H1 (cell line): ENCODE measurements around the gene FAM234A. TPM values are rescaled to one million over a fixed set of nuclear protein-coding genes. Genes with fewer than 3 reads are reported as not detected.

ENCODE experiments used
- CTCF ChIA-PET: fragments of 300-600 bp; sonication (Branson Sonifier 250); formaldehyde crosslinking; loops from one replicate; lab custom pipeline; 2021; ENCODE audit not compliant: partially characterized antibody; lab: Charles Lee
- POLR2A ChIA-PET: fragments of 300-600 bp; sonication (Branson Sonifier 250); formaldehyde crosslinking; loops from one replicate; lab custom pipeline; 2021; ENCODE audit warnings: inconsistent platforms; ENCODE audit not compliant: partially characterized antibody; lab: Charles Lee
- DNase-seq, 2 experiments: peaks; one replicate each; pipeline versions ENCODE4 v3.0.0 to v3.0.0-alpha.2; 2010 to 2022; ENCODE audit warnings: low spot score in 2 of 2, low read depth in 1 of 2, mixed read lengths in 1 of 2
- FAIRE-seq: peaks from 2 replicates; lab custom pipeline; 2011; peaks lifted over from hg19 to GRCh38; lab: Jason Lieb, UNC
- H2AFZ ChIP-seq: 2 replicates; pipeline ENCODE4 v1.8.1; 2012; ENCODE audit warnings: low read length, inconsistent platforms
- H2AK5ac ChIP-seq: 2 replicates; pipeline ENCODE4 v1.6.1; 2013; ENCODE audit warnings: low read depth, low read length
- H2BK120ac ChIP-seq: replicated peaks from 2 replicates; pipeline ENCODE3; 2013; ENCODE audit warnings: low read depth, low read length, inconsistent platforms
- H2BK12ac ChIP-seq: 2 replicates; pipeline ENCODE4 v1.6.1; 2013; ENCODE audit warnings: low read depth, low read length
- H2BK15ac ChIP-seq: 2 replicates; pipeline ENCODE4 v1.6.1; 2013; ENCODE audit warnings: low read length
- H2BK20ac ChIP-seq: 2 replicates; pipeline ENCODE4 v1.6.1; 2013; ENCODE audit warnings: low read length
- H2BK5ac ChIP-seq: 2 replicates; pipeline ENCODE4 v1.6.1; 2013; ENCODE audit warnings: low read depth, low read length
- H3K14ac ChIP-seq: 2 replicates; pipeline ENCODE4 v1.6.1; 2013; ENCODE audit warnings: inconsistent platforms; ENCODE audit not compliant: insufficient read length
- H3K18ac ChIP-seq: 2 replicates; pipeline ENCODE4 v1.6.1; 2013; ENCODE audit warnings: low read length; ENCODE audit errors: extremely low read depth
- H3K23ac ChIP-seq: 2 replicates; pipeline ENCODE4 v1.6.1; 2013; ENCODE audit warnings: inconsistent platforms; ENCODE audit not compliant: insufficient read length
- H3K23me2 ChIP-seq: 2 replicates; pipeline ENCODE4 v1.6.1; 2013; ENCODE audit warnings: low read depth, low read length
- H3K27ac ChIP-seq: 2 replicates; pipeline ENCODE4 v1.6.1; 2011; ENCODE audit warnings: low read depth, low read length, inconsistent platforms
- H3K27me3 ChIP-seq, 4 experiments: replicated peaks in 1 of 4; 1 replicate in 1 of 4; 2 replicates in 3 of 4; pipeline versions ENCODE4 v1.6.1 to v1.8.1; 2011 to 2013; ENCODE audit warnings: low read length in 3 of 4, mild to moderate bottlenecking in 3 of 4, inconsistent platforms in 2 of 4, mixed read lengths in 2 of 4, moderate library complexity in 1 of 4; ENCODE audit not compliant: control insufficient read depth in 3 of 4, insufficient read depth in 3 of 4; ENCODE audit errors: extremely low read depth in 1 of 4
- H3K36me3 ChIP-seq, 4 experiments: 2 replicates each; pipeline versions ENCODE4 v1.6.1 to v1.8.1; 2011 to 2013; ENCODE audit warnings: mild to moderate bottlenecking in 4 of 4, low read length in 3 of 4, moderate library complexity in 2 of 4, control low read depth in 1 of 4, inconsistent platforms in 1 of 4; ENCODE audit not compliant: insufficient read depth in 4 of 4, control insufficient read depth in 2 of 4
- H3K4ac ChIP-seq: replicated peaks from 2 replicates; pipeline ENCODE3; 2013; ENCODE audit warnings: low read length, low read depth, mixed read lengths, inconsistent platforms; ENCODE audit not compliant: insufficient read length
- H3K4me1 ChIP-seq, 4 experiments: replicated peaks in 1 of 4; 1 replicate in 1 of 4; 2 replicates in 3 of 4; pipeline versions ENCODE4 v1.6.1 to v1.8.1; 2011 to 2013; ENCODE audit warnings: low read length in 3 of 4, inconsistent platforms in 2 of 4, mixed read lengths in 1 of 4; ENCODE audit not compliant: insufficient read depth in 4 of 4, control insufficient read depth in 3 of 4
- H3K4me2 ChIP-seq, 2 experiments: 2 replicates each; pipeline versions ENCODE4 v1.6.1 to v1.8.1; 2011 to 2013; ENCODE audit warnings: low read depth in 2 of 2, low read length in 2 of 2, control low read depth in 1 of 2, inconsistent platforms in 1 of 2, mild to moderate bottlenecking in 1 of 2; ENCODE audit not compliant: insufficient read depth in 1 of 2
- H3K4me3 ChIP-seq, 4 experiments: fragments of 200-600, 300-600 bp in 1 of 4; sonication (generic), shearing (Covaris generic), sonication (Bioruptor Twin) in 1 of 4; 2 replicates each; pipeline versions ENCODE4 v1.5.1 to v1.8.1; 2011 to 2016; ENCODE audit warnings: low read length in 4 of 4, low read depth in 3 of 4, control low read depth in 2 of 4, inconsistent platforms in 2 of 4, mild to moderate bottlenecking in 2 of 4, mixed read lengths in 1 of 4, moderate library complexity in 1 of 4; ENCODE audit not compliant: insufficient read depth in 2 of 4; ENCODE audit errors: extremely low read depth in 1 of 4
- H3K56ac ChIP-seq: replicated peaks from 2 replicates; pipeline ENCODE3; 2013; ENCODE audit warnings: low read depth, mild to moderate bottlenecking, mixed read lengths, low read length, inconsistent platforms; ENCODE audit not compliant: insufficient read length
- H3K79me1 ChIP-seq: 2 replicates; pipeline ENCODE4 v1.6.1; 2013; ENCODE audit warnings: low read depth, low read length, control low read depth
- H3K79me2 ChIP-seq, 2 experiments: 2 replicates each; pipeline versions ENCODE4 v1.6.1 to v1.8.1; 2012 to 2013; ENCODE audit warnings: low read length in 2 of 2, mild to moderate bottlenecking in 2 of 2, inconsistent platforms in 1 of 2; ENCODE audit not compliant: insufficient read depth in 2 of 2, control insufficient read depth in 1 of 2
- H3K9ac ChIP-seq, 4 experiments: replicated peaks in 1 of 4; 1 replicate in 1 of 4; 2 replicates in 3 of 4; pipeline versions ENCODE4 v1.6.1 to v1.8.1; 2011 to 2013; ENCODE audit warnings: low read depth in 3 of 4, low read length in 3 of 4, control low read depth in 2 of 4, mild to moderate bottlenecking in 2 of 4, moderate library complexity in 2 of 4, inconsistent platforms in 1 of 4; ENCODE audit errors: extremely low read depth in 1 of 4
- H3K9me3 ChIP-seq, 2 experiments: 2 replicates each; pipeline versions ENCODE4 v1.6.1 to v1.8.1; 2012 to 2013; ENCODE audit warnings: mild to moderate bottlenecking in 2 of 2, moderate library complexity in 2 of 2, control low read depth in 1 of 2, inconsistent platforms in 1 of 2, low read depth in 1 of 2, low read length in 1 of 2, mixed read lengths in 1 of 2; ENCODE audit not compliant: insufficient read depth in 2 of 2
- H4K20me1 ChIP-seq, 2 experiments: replicated peaks in 1 of 2; 2 replicates each; pipeline versions ENCODE3 to v1.8.1; 2011 to 2013; ENCODE audit warnings: inconsistent platforms in 2 of 2, low read length in 2 of 2, mild to moderate bottlenecking in 1 of 2; ENCODE audit not compliant: insufficient read depth in 2 of 2, control insufficient read depth in 1 of 2
- H4K5ac ChIP-seq: 2 replicates; pipeline ENCODE4 v1.6.1; 2013; ENCODE audit warnings: low read length, low read depth, mixed read lengths, inconsistent platforms; ENCODE audit not compliant: insufficient read length
- H4K8ac ChIP-seq: 2 replicates; pipeline ENCODE4 v1.8.0; 2013; ENCODE audit warnings: mild to moderate bottlenecking, moderate library complexity, low read length, inconsistent platforms; ENCODE audit not compliant: insufficient read depth; ENCODE audit errors: extremely low read depth
- H4K91ac ChIP-seq: replicated peaks from 2 replicates; pipeline ENCODE3; 2013; ENCODE audit warnings: low read length, mixed read lengths, inconsistent platforms; ENCODE audit not compliant: insufficient read length
- BCL11A ChIP-seq, 2 experiments: IDR thresholded peaks; one replicate each; pipeline ENCODE4 v1.6.1; 2011; ENCODE audit warnings: low read depth in 2 of 2, low read length in 2 of 2, mild to moderate bottlenecking in 2 of 2
- CREB1 ChIP-seq: IDR thresholded peaks from 2 replicates; pipeline ENCODE4 v1.6.1; 2012; ENCODE audit warnings: inconsistent platforms
- CTCF ChIP-seq, 3 experiments: IDR thresholded peaks; 1 replicate in 2 of 3; 2 replicates in 1 of 3; pipeline versions ENCODE4 v1.5.1 to v1.6.1; 2011; ENCODE audit warnings: low read length in 3 of 3, mild to moderate bottlenecking in 3 of 3, inconsistent platforms in 2 of 3, low read depth in 1 of 3, moderate library complexity in 1 of 3; ENCODE audit not compliant: insufficient read depth in 1 of 3; ENCODE audit errors: control extremely low read depth in 1 of 3
- GABPA ChIP-seq: IDR thresholded peaks from 2 replicates; pipeline ENCODE4 v1.6.1; 2011; ENCODE audit warnings: mild to moderate bottlenecking, low read length, moderate library complexity, borderline replicate concordance; ENCODE audit not compliant: insufficient read depth
- HDAC2 ChIP-seq, 2 experiments: fragments of 300-600 bp in 1 of 2; sonication (generic) in 1 of 2; IDR thresholded peaks; 2 replicates each; pipeline ENCODE4 v1.6.1; 2011 to 2012; ENCODE audit warnings: low read depth in 2 of 2, low read length in 2 of 2, mild to moderate bottlenecking in 2 of 2, moderate library complexity in 2 of 2, borderline replicate concordance in 1 of 2, inconsistent platforms in 1 of 2
- JUND ChIP-seq: IDR thresholded peaks from 2 replicates; pipeline ENCODE4 v1.6.1; 2011; ENCODE audit warnings: mild to moderate bottlenecking, improper control_type of control experiment, low read length
- MAFK ChIP-seq: IDR thresholded peaks from 2 replicates; pipeline ENCODE4 v1.6.1; 2012; ENCODE audit warnings: low read depth, mild to moderate bottlenecking, improper control_type of control experiment, low read length
- RNF2 ChIP-seq: fragments of 200-900, 300-1000 bp; sonication (generic); IDR thresholded peaks from 2 replicates; pipeline ENCODE4 v1.7.1; 2016; ENCODE audit warnings: borderline replicate concordance, low read depth, mild to moderate bottlenecking, antibody characterized with exemption, low read length; ENCODE audit not compliant: poor library complexity, severe bottlenecking; ENCODE audit errors: missing control alignments
- SP1 ChIP-seq: IDR thresholded peaks from 2 replicates; pipeline ENCODE4 v1.6.1; 2011; ENCODE audit warnings: low read depth, low read length
- TBP ChIP-seq: IDR thresholded peaks from 2 replicates; pipeline ENCODE4 v1.6.1; 2011; ENCODE audit warnings: low read depth, low read length, improper control_type of control experiment
- ZNF274 ChIP-seq: IDR thresholded peaks from 2 replicates; pipeline ENCODE4 v1.7.0; 2012; ENCODE audit warnings: low read length, borderline replicate concordance; ENCODE audit errors: extremely low read depth
- WGBS, 2 experiments: shearing (Covaris generic) in 1 of 2; methylation state at CpG; one replicate each; pipeline versions ENCODE4 v1.1.6 to v1.1.7; 2013 to 2015; ENCODE audit warnings: low lambda C conversion rate in 2 of 2, mixed read lengths in 2 of 2, inconsistent platforms in 1 of 2, low coverage in 1 of 2, missing lambda C conversion rate in 1 of 2; ENCODE audit not compliant: insufficient replicate concordance in 2 of 2, insufficient coverage in 1 of 2, insufficient read length in 1 of 2; ENCODE audit errors: extremely low coverage in 1 of 2, missing lambda C conversion rate in 1 of 2; 5-methylcytosine and 5-hydroxymethylcytosine counted together
- polyA plus RNA-seq, 7 experiments: library from polyadenylated mRNA; depleted of rRNA in 3 of 7; stranded (reverse) in 5 of 7; unstranded in 2 of 7; fragments of >200 nt in 5 of 7; fragments of 200-250 nt in 2 of 7; gene quantifications; 1 replicate in 5 of 7; 2 replicates in 1 of 7; 4 replicates in 1 of 7; pipeline versions ENCODE4 v1.2.1 to v1.2.3, GENCODE V29; 2011 to 2013; ENCODE audit warnings: missing spikeins in 2 of 7, mixed read lengths in 2 of 7
- total RNA-seq: library from RNA; stranded (reverse); fragmentation: NEBNext Ultra II Directional; extraction: Animal tissue kit (Norgen Biotek cat#: 25700); gene quantifications from 2 replicates; pipeline ENCODE4 v1.2.1, GENCODE V29; 2021

The FAM234A gene
- total and polyA plus RNA-seq, 2 of the 8 experiments (the other 6 are each of a cell fraction or from before 2014, with no cell fraction given), result 80.6 to 104 TPM

GRCh38 chr16:245105-245504 lies 10.5 kb downstream of the FAM234A start:
- Histone ChIP-seq H3K4me3 (no peak overlapping the region), H2BK5ac (no peak overlapping the region), H3K4me1 (no peaks in the 10 kb centered on the region), H3K9ac (no peak overlapping the region), H3K4ac (no peak overlapping the region), H2BK20ac (no peak overlapping the region), H2BK120ac (no peak overlapping the region), H3K27ac (no peak overlapping the region), H2AK5ac (no peak overlapping the region), H4K20me1 (peaks cover under 1 to 9% of the 10 kb centered on the region in 2 experiments), H3K79me1 (peaks cover 3% of the 10 kb centered on the region), H2AFZ (no peak overlapping the region), H3K36me3 (no peaks in the 10 kb centered on the region), H3K4me2 (no peak overlapping the region), H3K23ac (no peak overlapping the region), H3K18ac (no peak overlapping the region), H2BK12ac (no peak overlapping the region), H3K79me2 (peaks cover 0 to 32% of the 10 kb centered on the region in 2 experiments; a peak in 2 of 4 replicates), H4K91ac (no peak overlapping the region), H2BK15ac (no peak overlapping the region), H3K27me3 (no peaks in the 10 kb centered on the region), H3K9me3 (no peaks in the 10 kb centered on the region), H4K8ac (no peak overlapping the region), H3K56ac (no peak overlapping the region), H3K14ac (no peak overlapping the region), H4K5ac (no peak overlapping the region), H3K23me2 (no peaks in the 10 kb centered on the region)
- WGBS, 2 experiments, result 94% methylated on average over 9 of the region's 9 CpGs; no CpG with 5 or more reads in 1 of the 2 experiments
- ChIA-PET POLR2A (interaction anchor here (1.3 to 5.0 kb wide), 2 partner anchors 16 to 37 kb away, joined by 4 to 26 read pairs; partner anchors contain the start of gene LUC7L), CTCF (interaction anchor here (0.9 to 1.5 kb wide), 4 partner anchors 9 to 105 kb away, joined by 3 read pairs; no protein-coding TSS in a partner anchor)
- DNase-seq (no peak), FAIRE-seq (no peak)
- TF ChIP-seq RNF2, result no peak
- TF ChIP-seq BCL11A (IDR thresholded peaks at IDR 0.05; ENCODE audit: low read depth in 2 of 2, low read length in 2 of 2), result no peak
- TF ChIP-seq GABPA, result no peak
- TF ChIP-seq HDAC2 (IDR thresholded peaks at IDR 0.05; ENCODE audit: borderline replicate concordance in 1 of 2, low read depth in 2 of 2, low read length in 2 of 2), result no peak
- no peak for TF ChIP-seq ZNF274
- no peak for TF ChIP-seq CTCF (IDR thresholded peaks at IDR 0.05; ENCODE audit: control extremely low read depth in 1 of 3, insufficient read depth in 1 of 3, low read depth in 1 of 3, low read length in 3 of 3)
- TF ChIP-seq SP1, result no peak
- no peak for TF ChIP-seq MAFK
- no peak for TF ChIP-seq JUND
- no peak for TF ChIP-seq TBP
- TF ChIP-seq CREB1, result no peak
